GM12891 (cell line): Measurements from ENCODE around the gene UBE2R2.
"Not testable (repeated sequence)": the region's sequence is repeated elsewhere in the genome, so short reads cannot be mapped to it uniquely, and the experiment has no call there.

Experiments used
- DNase-seq: peaks from one replicate; pipeline ENCODE4 v3.0.0; 2011; ENCODE audit warnings: low spot score; ENCODE audit not compliant: insufficient read length
- FAIRE-seq: peaks from 2 replicates; lab custom pipeline; 2011; peaks lifted over from hg19 to GRCh38; lab: Jason Lieb, UNC
- PAX5 ChIP-seq: IDR thresholded peaks from 2 replicates; pipeline ENCODE4 v1.6.1; 2011; ENCODE audit warnings: low read length, moderate library complexity, mild to moderate bottlenecking; ENCODE audit not compliant: insufficient read depth, severe bottlenecking
- POLR2A ChIP-seq: IDR thresholded peaks from 2 replicates; pipeline ENCODE4 v1.6.1; 2011; ENCODE audit warnings: low read depth, low read length, control low read depth
- POLR2AphosphoS5 ChIP-seq: IDR thresholded peaks from 2 replicates; pipeline ENCODE4 v1.6.1; 2011; ENCODE audit warnings: low read depth, low read length, control low read depth
- POU2F2 ChIP-seq: IDR thresholded peaks from 2 replicates; pipeline ENCODE4 v1.6.1; 2011; ENCODE audit warnings: low read depth, mild to moderate bottlenecking, control low read depth, low read length, moderate library complexity
- SPI1 ChIP-seq: IDR thresholded peaks from 2 replicates; pipeline ENCODE4 v1.6.1; 2011; ENCODE audit warnings: low read depth, low read length, control low read depth
- TAF1 ChIP-seq: IDR thresholded peaks from 2 replicates; pipeline ENCODE4 v1.6.1; 2011; ENCODE audit warnings: low read depth, low read length, control low read depth

UBE2R2 gene

GRCh38 chr9:33846231-33846630 lies 29.3 kb downstream of the UBE2R2 start:
- FAIRE-seq (no peak), DNase-seq (no peak)
- no peak for TF ChIP-seq SPI1
- no peak for TF ChIP-seq TAF1
- TF ChIP-seq POU2F2: no peak
- TF ChIP-seq POLR2AphosphoS5: no peak
- TF ChIP-seq PAX5: no peak
- TF ChIP-seq POLR2A: no peak

- FAIRE-seq, DNase-seq: not testable (repeated sequence)
Measured at GRCh38 chr9:33847894-33848205, 30.9 kb downstream of the UBE2R2 start.

- TF ChIP-seq PAX5 (no peak), SPI1 (no peak), POLR2AphosphoS5 (no peak), TAF1 (no peak), POLR2A (no peak), POU2F2 (no peak)
- no peak for FAIRE-seq
Measured at GRCh38 chr9:33850267-33850629, 33.3 kb downstream of the UBE2R2 start.

GRCh38 chr9:33850677-33851076 lies 33.7 kb downstream of the UBE2R2 start:
- TF ChIP-seq POU2F2 (no peak), SPI1 (no peak), POLR2AphosphoS5 (no peak), POLR2A (no peak)
- no peak for DNase-seq
- FAIRE-seq: no peak

More at GRCh38 chr9:33850267-33850629, 33.3 kb downstream of the UBE2R2 start:
- DNase-seq: no peak

- TF ChIP-seq PAX5 (no peak), POLR2AphosphoS5 (no peak), POU2F2 (no peak), POLR2A (no peak), SPI1 (no peak), TAF1 (no peak)
- FAIRE-seq (no peak), DNase-seq (no peak)
Measured at GRCh38 chr9:33851301-33851700, 34.3 kb downstream of the UBE2R2 start.

GRCh38 chr9:33852216-33852826 lies 35.4 kb downstream of the UBE2R2 start:
- DNase-seq (no peak), FAIRE-seq (no peak)
- no peak for TF ChIP-seq POLR2A

- TF ChIP-seq SPI1 (no peak), POLR2A (no peak), POU2F2 (no peak), TAF1 (no peak), POLR2AphosphoS5 (no peak)
- DNase-seq (no peak), FAIRE-seq (no peak)
Measured at GRCh38 chr9:33856247-33856646, 39.3 kb downstream of the UBE2R2 start.

GRCh38 chr9:33858423-33858822 lies 41.5 kb downstream of the UBE2R2 start:
- TF ChIP-seq POU2F2: no peak
- TF ChIP-seq POLR2AphosphoS5: no peak
- TF ChIP-seq PAX5: no peak
- TF ChIP-seq SPI1: no peak
- TF ChIP-seq TAF1: no peak
- no peak for TF ChIP-seq POLR2A
- DNase-seq: no peak
- peak; percentile 16 for FAIRE-seq

GRCh38 chr9:33860200-33860871 lies 43.4 kb downstream of the UBE2R2 start:
- DNase-seq (no peak), FAIRE-seq (no peak)
- TF ChIP-seq POU2F2 (no peak), POLR2A (no peak), TAF1 (no peak), PAX5 (no peak), SPI1 (no peak), POLR2AphosphoS5 (no peak)

- no peak for DNase-seq
- FAIRE-seq: peak; percentile 45
- TF ChIP-seq POLR2A (no peak), POU2F2 (no peak), SPI1 (no peak)
Measured at GRCh38 chr9:33861917-33862453, 45.0 kb downstream of the UBE2R2 start.

GRCh38 chr9:33863027-33863426 lies 46.1 kb downstream of the UBE2R2 start:
- not testable (repeated sequence) for FAIRE-seq

More at GRCh38 chr9:33863027-33863426, 46.1 kb downstream of the UBE2R2 start:
- not testable (repeated sequence) for DNase-seq
